Measurements from ENCODE around the gene SCN8A.
"Not testable (repeated sequence)": the region's sequence is repeated elsewhere in the genome, so short reads cannot be mapped to it uniquely, and the experiment has no call there.

The SCN8A gene

GRCh38 chr12:51818086-51818485, 227.1 kb downstream of the SCN8A start:
- no peak for DNase-seq

GRCh38 chr12:51818566-51819300, 227.7 kb downstream of the SCN8A start:
- DNase-seq: no peak

GRCh38 chr12:51819736-51820525, 228.9 kb downstream of the SCN8A start:
- DNase-seq: peak in 1 of 2 experiments; percentile 40

- DNase-seq: peak; percentile 68 to 87
Measured at GRCh38 chr12:51820526-51821439, 229.8 kb downstream of the SCN8A start.

- DNase-seq: no peak
Measured at GRCh38 chr12:51821440-51822260, 230.6 kb downstream of the SCN8A start.

- DNase-seq: no peak
Measured at GRCh38 chr12:51822261-51822616, 231.2 kb downstream of the SCN8A start.

- no peak for DNase-seq
Measured at GRCh38 chr12:51822956-51823355, 231.9 kb downstream of the SCN8A start.

GRCh38 chr12:51823875-51824565, 233.0 kb downstream of the SCN8A start:
- DNase-seq: peak; percentile 78 to 84

GRCh38 chr12:51825216-51825615, 234.2 kb downstream of the SCN8A start:
- DNase-seq: no peak

- no peak for DNase-seq
Measured at GRCh38 chr12:51826881-51827280, 235.8 kb downstream of the SCN8A start.

GRCh38 chr12:51827925-51828818, 237.1 kb downstream of the SCN8A start:
- DNase-seq: no peak

GRCh38 chr12:51829011-51829481, 238.0 kb downstream of the SCN8A start:
- DNase-seq: no peak

- no peak for DNase-seq
Measured at GRCh38 chr12:51829641-51830040, 238.6 kb downstream of the SCN8A start.

- not testable (repeated sequence) for DNase-seq
Measured at GRCh38 chr12:51831817-51832216, 240.8 kb downstream of the SCN8A start.

GRCh38 chr12:51832354-51833107, 241.5 kb downstream of the SCN8A start:
- no peak for DNase-seq

- DNase-seq: no peak
Measured at GRCh38 chr12:51833448-51834227, 242.6 kb downstream of the SCN8A start.

GRCh38 chr12:51834411-51834810, 243.4 kb downstream of the SCN8A start:
- DNase-seq: no peak

- peak in 1 of 2 experiments; percentile 15 for DNase-seq
Measured at GRCh38 chr12:51836041-51836826, 245.2 kb downstream of the SCN8A start.
